ENCODE results near the gene BBS12. TPM values are rescaled to one million over a fixed set of nuclear protein-coding genes. Genes with fewer than 3 reads are reported as not detected.

Gene BBS12
- total and polyA plus RNA-seq, 2 experiments from 2014 or later, result 2.3 to 2.6 TPM

GRCh38 chr4:122742933-122743829 lies 10.7 kb downstream of the BBS12 start (continued):
- TF ChIP-seq ETS1 (IDR thresholded peaks at IDR 0.05) (no peak), JUNB (IDR thresholded peaks at IDR 0.05; ENCODE audit: unreplicated experiment) (no peak), NANOG (IDR thresholded peaks at IDR 0.05; ENCODE audit: borderline replicate concordance) (no peak)

- H2AFZ ChIP-seq, result no peak overlapping the region
- peaks cover 4% of the 10 kb centered on the region; the same call in 1 of the 2 replicates for H3K9me2 ChIP-seq (ENCODE audit: insufficient read depth)
- H4K20me1 ChIP-seq (replicated peaks; ENCODE audit: insufficient read depth), result no peaks in the 10 kb centered on the region
- DNase-seq (ENCODE audit: low spot score), result no peak
- Mint-ChIP-seq H3K27ac (no peak overlapping the region), H3K9me3 (peaks cover 9% of the 10 kb centered on the region; the same call in 2 of the 3 replicates), H3K4me3 (no peak overlapping the region), H3K36me3 (ENCODE audit: low read depth) (peaks cover 11% of the 10 kb centered on the region), H3K27me3 (ENCODE audit: insufficient read depth, low read depth, poor library complexity) (peaks cover 3% of the 10 kb centered on the region), H3K4me1 (peaks cover 7% of the 10 kb centered on the region; the same call in 2 of the 3 replicates)
- H3K4me3 ChIP-seq, result no peak overlapping the region
- no peak for ATAC-seq
- no peak for TF ChIP-seq POLR2AphosphoS5 (IDR thresholded peaks at IDR 0.05; ENCODE audit: low read depth)
- TF ChIP-seq, protein P1, sequence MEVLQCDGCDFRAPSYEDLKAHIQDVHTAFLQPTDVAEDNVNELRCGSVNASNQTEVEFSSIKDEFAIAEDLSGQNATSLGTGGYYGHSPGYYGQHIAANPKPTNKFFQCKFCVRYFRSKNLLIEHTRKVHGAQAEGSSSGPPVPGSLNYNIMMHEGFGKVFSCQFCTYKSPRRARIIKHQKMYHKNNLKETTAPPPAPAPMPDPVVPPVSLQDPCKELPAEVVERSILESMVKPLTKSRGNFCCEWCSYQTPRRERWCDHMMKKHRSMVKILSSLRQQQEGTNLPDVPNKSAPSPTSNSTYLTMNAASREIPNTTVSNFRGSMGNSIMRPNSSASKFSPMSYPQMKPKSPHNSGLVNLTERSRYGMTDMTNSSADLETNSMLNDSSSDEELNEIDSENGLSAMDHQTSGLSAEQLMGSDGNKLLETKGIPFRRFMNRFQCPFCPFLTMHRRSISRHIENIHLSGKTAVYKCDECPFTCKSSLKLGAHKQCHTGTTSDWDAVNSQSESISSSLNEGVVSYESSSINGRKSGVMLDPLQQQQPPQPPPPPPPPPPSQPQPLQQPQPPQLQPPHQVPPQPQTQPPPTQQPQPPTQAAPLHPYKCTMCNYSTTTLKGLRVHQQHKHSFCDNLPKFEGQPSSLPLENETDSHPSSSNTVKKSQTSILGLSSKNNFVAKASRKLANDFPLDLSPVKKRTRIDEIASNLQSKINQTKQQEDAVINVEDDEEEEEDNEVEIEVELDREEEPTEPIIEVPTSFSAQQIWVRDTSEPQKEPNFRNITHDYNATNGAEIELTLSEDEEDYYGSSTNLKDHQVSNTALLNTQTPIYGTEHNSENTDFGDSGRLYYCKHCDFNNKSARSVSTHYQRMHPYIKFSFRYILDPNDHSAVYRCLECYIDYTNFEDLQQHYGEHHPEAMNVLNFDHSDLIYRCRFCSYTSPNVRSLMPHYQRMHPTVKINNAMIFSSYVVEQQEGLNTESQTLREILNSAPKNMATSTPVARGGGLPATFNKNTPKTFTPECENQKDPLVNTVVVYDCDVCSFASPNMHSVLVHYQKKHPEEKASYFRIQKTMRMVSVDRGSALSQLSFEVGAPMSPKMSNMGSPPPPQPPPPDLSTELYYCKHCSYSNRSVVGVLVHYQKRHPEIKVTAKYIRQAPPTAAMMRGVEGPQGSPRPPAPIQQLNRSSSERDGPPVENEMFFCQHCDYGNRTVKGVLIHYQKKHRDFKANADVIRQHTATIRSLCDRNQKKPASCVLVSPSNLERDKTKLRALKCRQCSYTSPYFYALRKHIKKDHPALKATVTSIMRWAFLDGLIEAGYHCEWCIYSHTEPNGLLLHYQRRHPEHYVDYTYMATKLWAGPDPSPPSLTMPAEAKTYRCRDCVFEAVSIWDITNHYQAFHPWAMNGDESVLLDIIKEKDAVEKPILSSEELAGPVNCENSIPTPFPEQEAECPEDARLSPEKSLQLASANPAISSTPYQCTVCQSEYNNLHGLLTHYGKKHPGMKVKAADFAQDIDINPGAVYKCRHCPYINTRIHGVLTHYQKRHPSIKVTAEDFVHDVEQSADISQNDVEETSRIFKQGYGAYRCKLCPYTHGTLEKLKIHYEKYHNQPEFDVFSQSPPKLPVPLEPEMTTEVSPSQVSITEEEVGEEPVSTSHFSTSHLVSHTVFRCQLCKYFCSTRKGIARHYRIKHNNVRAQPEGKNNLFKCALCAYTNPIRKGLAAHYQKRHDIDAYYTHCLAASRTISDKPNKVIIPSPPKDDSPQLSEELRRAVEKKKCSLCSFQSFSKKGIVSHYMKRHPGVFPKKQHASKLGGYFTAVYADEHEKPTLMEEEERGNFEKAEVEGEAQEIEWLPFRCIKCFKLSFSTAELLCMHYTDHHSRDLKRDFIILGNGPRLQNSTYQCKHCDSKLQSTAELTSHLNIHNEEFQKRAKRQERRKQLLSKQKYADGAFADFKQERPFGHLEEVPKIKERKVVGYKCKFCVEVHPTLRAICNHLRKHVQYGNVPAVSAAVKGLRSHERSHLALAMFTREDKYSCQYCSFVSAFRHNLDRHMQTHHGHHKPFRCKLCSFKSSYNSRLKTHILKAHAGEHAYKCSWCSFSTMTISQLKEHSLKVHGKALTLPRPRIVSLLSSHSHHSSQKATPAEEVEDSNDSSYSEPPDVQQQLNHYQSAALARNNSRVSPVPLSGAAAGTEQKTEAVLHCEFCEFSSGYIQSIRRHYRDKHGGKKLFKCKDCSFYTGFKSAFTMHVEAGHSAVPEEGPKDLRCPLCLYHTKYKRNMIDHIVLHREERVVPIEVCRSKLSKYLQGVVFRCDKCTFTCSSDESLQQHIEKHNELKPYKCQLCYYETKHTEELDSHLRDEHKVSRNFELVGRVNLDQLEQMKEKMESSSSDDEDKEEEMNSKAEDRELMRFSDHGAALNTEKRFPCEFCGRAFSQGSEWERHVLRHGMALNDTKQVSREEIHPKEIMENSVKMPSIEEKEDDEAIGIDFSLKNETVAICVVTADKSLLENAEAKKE (CRISPR knock-in tag; IDR thresholded peaks at IDR 0.05), result no peak
- TF ChIP-seq CTCF (conservative IDR thresholded peaks at IDR 0.05; ENCODE audit: low read depth in 2 of 2), result no peak
- TF ChIP-seq EZH2 (IDR thresholded peaks at IDR 0.05; ENCODE audit: low read depth, unreplicated experiment), result no peak
- no peak for TF ChIP-seq JUNB (IDR thresholded peaks at IDR 0.05; ENCODE audit: unreplicated experiment)
- TF ChIP-seq EZH2phosphoT487 (IDR thresholded peaks at IDR 0.05; ENCODE audit: unreplicated experiment), result no peak
- TF ChIP-seq CREB1 (CRISPR knock-in tag; IDR thresholded peaks at IDR 0.05; ENCODE audit: low read depth), result no peak
- TF ChIP-seq ZNF114 (CRISPR knock-in tag; IDR thresholded peaks at IDR 0.05), result no peak
- no peak for TF ChIP-seq ZNF331 (CRISPR knock-in tag; IDR thresholded peaks at IDR 0.05; ENCODE audit: low read depth)
- no peak for TF ChIP-seq NANOG (IDR thresholded peaks at IDR 0.05; ENCODE audit: borderline replicate concordance)
- TF ChIP-seq STAT1 (IDR thresholded peaks at IDR 0.05; ENCODE audit: unreplicated experiment), result no peak
- TF ChIP-seq ETS1 (IDR thresholded peaks at IDR 0.05), result no peak
- H3K27me3 ChIP-seq (ENCODE audit: insufficient read depth), result no peaks in the 10 kb centered on the region
- no peaks in the 10 kb centered on the region for H3K79me2 ChIP-seq (replicated peaks; ENCODE audit: insufficient read depth)
- 0 out of 2 replicates have a peak overlapping the region, but pooled peaks have one; percentile 17 for H3K27ac ChIP-seq (ENCODE audit: low read depth)
- H3K4me2 ChIP-seq, result no peak overlapping the region
- no peaks in the 10 kb centered on the region; the same call in 1 of the 2 replicates for H3K36me3 ChIP-seq (ENCODE audit: insufficient read depth)
- H3F3A ChIP-seq (replicated peaks; ENCODE audit: low read depth), result no peaks in the 10 kb centered on the region
- peaks cover 8% of the 10 kb centered on the region; the same call in 1 of the 2 replicates for H3K4me1 ChIP-seq (ENCODE audit: insufficient read depth)
These were observed 11.7 kb downstream of the BBS12 start for GRCh38 chr4:122744229-122744628.
